GM18508 (cell line): ENCODE results near the gene CC2D1A.

ENCODE experiments used
- ATAC-seq: cut with Tn5 transposase; IDR thresholded peaks from one replicate; pipeline ENCODE4 v1.9.1; 2021; ENCODE audit warnings: moderate number of reproducible peaks; ENCODE audit not compliant: insufficient read depth, unreplicated experiment

CC2D1A gene

GRCh38 chr19:13975870-13976269, 69.9 kb downstream of the CC2D1A start:
- no peak for ATAC-seq

- no peak for ATAC-seq
Measured at GRCh38 chr19:13976446-13976845, 70.4 kb downstream of the CC2D1A start.

GRCh38 chr19:13977803-13978202, 71.8 kb downstream of the CC2D1A start:
- ATAC-seq = no peak

- ATAC-seq = no peak
Measured at GRCh38 chr19:13978351-13979243, 72.6 kb downstream of the CC2D1A start.

GRCh38 chr19:13979244-13979615, 73.2 kb downstream of the CC2D1A start:
- no peak for ATAC-seq

DNA sequence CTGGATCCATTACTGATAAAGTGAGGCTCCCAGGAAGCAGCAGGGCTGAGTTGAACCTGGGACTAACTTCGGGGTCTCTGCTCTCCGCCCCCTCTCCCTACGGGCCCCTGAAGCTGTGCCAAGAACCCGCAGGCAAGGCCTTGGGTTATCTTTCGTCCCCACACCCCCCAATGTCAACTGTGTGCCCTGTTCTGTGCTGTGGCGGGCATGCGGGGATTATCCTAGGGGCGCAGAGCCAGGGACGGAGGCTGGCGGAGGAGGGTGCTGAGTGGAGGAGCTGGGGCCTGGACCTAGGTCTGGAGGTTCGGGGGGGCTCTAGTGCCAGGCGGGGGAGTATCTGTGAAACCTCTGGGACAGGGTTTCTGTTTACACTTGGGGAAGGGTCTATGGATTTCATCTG, 73.7 kb downstream of the CC2D1A start:
- ATAC-seq = no peak

DNA sequence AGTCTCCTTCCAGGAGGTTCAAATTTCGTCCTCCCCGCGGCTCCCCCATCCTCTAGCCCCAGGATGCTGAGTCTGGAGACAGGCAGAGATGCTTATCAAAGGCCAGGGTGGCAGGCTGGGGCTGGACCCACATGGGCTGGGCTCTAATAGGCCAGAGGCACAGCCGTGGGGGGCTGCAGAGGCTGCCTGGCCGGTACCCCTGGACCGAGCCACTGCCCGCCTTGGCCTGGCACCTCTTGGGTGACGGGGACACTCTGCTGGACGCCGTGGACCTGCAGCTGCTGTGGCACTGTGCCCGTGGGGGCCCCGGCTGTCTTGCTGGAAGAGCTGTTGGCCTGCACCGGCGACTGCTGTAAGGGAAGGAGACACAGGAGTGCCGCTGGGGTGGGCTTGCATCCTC, 74.3 kb downstream of the CC2D1A start:
- ATAC-seq = no peak
